IPS DF 4.7 (cell line): ENCODE data around the gene MC1R.
"Not testable (repeated sequence)": the region's sequence is repeated elsewhere in the genome, so short reads cannot be mapped to it uniquely, and the experiment has no call there.

Experiments
- DNase-seq: peaks from one replicate; pipeline ENCODE4 v3.0.0-alpha.2; 2013; ENCODE audit warnings: low spot score; ENCODE audit errors: extremely low read depth

MC1R gene

GRCh38 chr16:89958068-89958467, 39.4 kb downstream of the MC1R start:
- no peak for DNase-seq

GRCh38 chr16:89958596-89958995, 39.9 kb downstream of the MC1R start:
- DNase-seq = no peak

- no peak for DNase-seq
These were observed 42.3 kb downstream of the MC1R start for GRCh38 chr16:89960966-89961365.

- DNase-seq = no peak
These were observed 43.3 kb downstream of the MC1R start for GRCh38 chr16:89961920-89962319.

DNA sequence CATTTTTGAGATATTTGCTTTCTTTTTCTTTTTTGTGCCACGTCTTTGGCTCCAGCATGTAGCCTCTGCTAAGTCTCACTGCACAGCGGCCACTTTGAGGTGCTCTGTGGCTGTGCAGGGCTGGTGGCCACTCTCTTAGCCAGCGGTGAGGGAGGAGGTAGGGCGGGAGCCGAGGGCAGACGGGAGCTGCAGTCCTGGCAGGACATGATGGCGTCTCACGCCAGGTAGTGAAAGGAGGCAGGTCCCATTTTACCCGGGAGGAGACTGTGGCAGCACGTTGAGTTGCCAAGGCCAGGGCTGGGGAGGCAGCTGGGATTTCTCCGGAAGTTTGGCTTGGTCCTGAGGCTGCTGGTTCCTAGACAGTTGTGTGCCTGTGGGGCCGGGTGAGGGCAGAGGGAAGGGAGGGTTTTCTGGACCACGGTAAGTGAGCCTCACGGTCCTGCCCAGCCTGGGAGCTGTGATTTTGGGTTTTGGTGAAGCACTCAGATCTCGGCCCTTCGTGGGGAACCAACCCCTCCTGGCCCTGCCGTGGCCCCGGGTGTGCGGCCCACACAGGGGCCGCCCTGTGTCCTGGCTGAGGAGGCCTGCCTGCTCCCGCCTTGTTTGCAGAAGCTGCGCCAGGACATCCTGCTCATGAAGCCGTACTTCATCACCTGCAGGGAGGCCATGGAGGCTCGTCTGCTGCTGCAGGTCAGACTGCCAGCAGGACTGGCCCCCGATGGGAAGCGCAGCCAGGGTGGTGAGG, 44.3 kb downstream of the MC1R start:
- DNase-seq = no peak

GRCh38 chr16:89964201-89964600, 45.5 kb downstream of the MC1R start:
- no peak for DNase-seq

- no peak for DNase-seq
These were observed 47.0 kb downstream of the MC1R start for GRCh38 chr16:89965447-89966225.

DNA sequence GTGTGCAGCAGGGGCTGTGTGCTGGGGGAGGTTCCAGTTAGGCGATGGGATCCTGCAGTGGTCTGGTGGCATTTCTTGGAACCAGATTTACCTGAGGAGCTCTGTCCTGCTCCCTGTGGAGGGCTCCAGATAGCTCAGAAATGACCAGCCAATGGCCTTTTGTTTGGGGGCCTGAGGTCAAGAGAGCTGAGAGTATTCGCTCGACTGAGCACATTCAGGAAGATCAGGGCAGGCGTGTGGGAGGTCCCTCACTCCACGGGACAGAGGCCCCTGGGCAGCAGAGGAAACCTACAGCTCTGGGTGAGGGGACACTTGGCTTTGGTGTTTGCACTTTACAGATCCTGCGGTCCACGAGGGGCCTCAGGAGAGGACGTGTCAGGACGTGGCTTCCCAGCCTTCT, 48.1 kb downstream of the MC1R start:
- no peak for DNase-seq

GRCh38 chr16:89967436-89967835, 48.8 kb downstream of the MC1R start:
- DNase-seq = not testable (repeated sequence)

DNA sequence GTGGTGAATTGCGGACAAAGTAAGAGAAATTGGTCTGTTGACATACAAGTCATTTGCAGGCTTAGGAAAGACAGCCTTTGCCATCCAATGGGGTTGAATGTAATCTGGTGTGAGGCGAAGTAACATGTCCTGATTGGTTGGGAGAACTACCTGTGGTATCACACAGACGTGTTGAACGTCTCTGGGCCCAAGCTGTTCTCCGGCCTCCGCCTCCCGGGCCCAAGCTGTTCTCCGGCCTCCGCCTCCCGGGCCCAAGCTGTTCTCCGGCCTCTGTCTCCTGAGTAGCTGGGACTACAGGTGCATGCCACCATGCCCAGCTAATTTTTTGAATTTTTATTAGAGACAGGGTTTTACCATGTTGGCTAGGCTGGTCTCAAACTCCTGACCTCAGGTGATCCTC, 49.4 kb downstream of the MC1R start:
- DNase-seq = not testable (repeated sequence)

- DNase-seq = no peak
These were observed 51.2 kb downstream of the MC1R start for GRCh38 chr16:89969741-89970410.
